PC-3 (cell line): Measurements from ENCODE around the gene ARHGDIG. TPM values are rescaled to one million over a fixed set of nuclear protein-coding genes. Genes with fewer than 3 reads are reported as not detected.

Source experiments
- ATAC-seq: fragments of 200-7000 bp; cut with Tn5 transposase; 2 replicates; pipeline ENCODE4 v1.9.1; 2020; ENCODE audit warnings: mild to moderate bottlenecking, moderate library complexity
- BruUV-seq: library from RNA; stranded (reverse); fragments of 400-500 nt; replicated peaks from 2 replicates; lab custom pipeline; 2021; lab: Mats Ljungman, UMichigan
- CTCF ChIA-PET: fragments of 300-600 bp; sonication (Branson Sonifier 250); formaldehyde crosslinking; loops from one replicate; lab custom pipeline; 2022; ENCODE audit warnings: antibody characterized with exemption; lab: Charles Lee
- POLR2A ChIA-PET: fragments of 300-600 bp; sonication (Branson Sonifier 250); formaldehyde crosslinking; loops from one replicate; lab custom pipeline; 2022; ENCODE audit warnings: antibody characterized with exemption; ENCODE audit not compliant: unreplicated experiment; lab: Charles Lee
- DNase-seq: peaks from one replicate; pipeline ENCODE4 v3.0.0-alpha.2; 2015
- H2AFZ ChIP-seq: fragments of 300-600 bp; sonication (generic); 2 replicates; pipeline ENCODE4 v1.6.0; 2016; ENCODE audit warnings: antibody characterized with exemption, low read length
- H3F3A ChIP-seq: fragments of 300-600 bp; sonication (generic); one replicate; pipeline ENCODE4 v1.6.0; 2017; ENCODE audit warnings: antibody characterized with exemption, low read length, control low read depth, mild to moderate bottlenecking; ENCODE audit not compliant: unreplicated experiment
- H3K27ac ChIP-seq: fragments of 300-600 bp; sonication (generic); 2 replicates; pipeline ENCODE4 v1.5.1; 2016; ENCODE audit warnings: mild to moderate bottlenecking, low read length
- H3K27me3 ChIP-seq: fragments of 300-600 bp; sonication (generic); 2 replicates; pipeline ENCODE4 v1.6.1; 2016; ENCODE audit warnings: low read length, mixed read lengths
- H3K36me3 ChIP-seq: fragments of 300-600 bp; sonication (generic); 2 replicates; pipeline ENCODE4 v1.6.1; 2016; ENCODE audit warnings: low read depth, mixed run types, low read length, mixed read lengths
- H3K4me1 ChIP-seq: fragments of 300-600 bp; sonication (generic); 2 replicates; pipeline ENCODE4 v1.5.1; 2016; ENCODE audit warnings: low read length; ENCODE audit not compliant: insufficient read depth
- H3K4me2 ChIP-seq: fragments of 300-600 bp; sonication (generic); 2 replicates; pipeline ENCODE4 v1.6.0; 2016; ENCODE audit warnings: low read length
- H3K4me3 ChIP-seq: fragments of 300-600 bp; sonication (generic); 2 replicates; pipeline ENCODE4 v1.5.1; 2016; ENCODE audit warnings: mild to moderate bottlenecking, low read length, mixed read lengths
- H3K79me2 ChIP-seq: fragments of 300-600 bp; sonication (generic); 2 replicates; pipeline ENCODE4 v1.6.1; 2017; ENCODE audit warnings: low read length, mixed read lengths
- H3K9ac ChIP-seq: fragments of 300-600 bp; sonication (generic); 2 replicates; pipeline ENCODE4 v1.6.0; 2016; ENCODE audit warnings: mild to moderate bottlenecking, low read length
- H3K9me2 ChIP-seq: fragments of 300-600 bp; sonication (generic); replicated peaks from 2 replicates; pipeline ENCODE4 v1.6.1; 2016; ENCODE audit warnings: mixed run types, low read length, mixed read lengths
- H3K9me3 ChIP-seq: fragments of 300-600 bp; sonication (generic); 2 replicates; pipeline ENCODE4 v1.6.1; 2016; ENCODE audit warnings: low read length, mixed read lengths
- H4K20me1 ChIP-seq: fragments of 300-600 bp; sonication (generic); 2 replicates; pipeline ENCODE4 v1.6.1; 2016; ENCODE audit warnings: low read length, mixed read lengths
- EZH2 ChIP-seq: fragments of 300-600 bp; sonication (generic); IDR thresholded peaks from one replicate; pipeline ENCODE4 v1.6.1; 2017; ENCODE audit warnings: antibody characterized with exemption, mild to moderate bottlenecking, low read length; ENCODE audit not compliant: unreplicated experiment
- EZH2phosphoT487 ChIP-seq: fragments of 300-600 bp; sonication (generic); IDR thresholded peaks from 2 replicates; pipeline ENCODE4 v1.6.1; 2018; ENCODE audit warnings: mild to moderate bottlenecking, antibody characterized with exemption, low read length, borderline replicate concordance
- intact Hi-C: fragments of 100-400 bp; cut with micrococcal nuclease; formaldehyde crosslinking; loops from 2 replicates; pipeline ENCODE4 v1.9.0; 2023
- total RNA-seq: library from RNA; depleted of rRNA; stranded (reverse); fragments of >200 nt; gene quantifications from 2 replicates; pipeline ENCODE4 v1.2.3, GENCODE V29; 2014
- TF ChIP-seq, protein P1 (sequence below): fragments of 300-600 bp; sonication (generic); conservative IDR thresholded peaks from 2 replicates; pipeline ENCODE4 v1.5.1; 2017; ENCODE audit warnings: antibody characterized with exemption, low read depth, mild to moderate bottlenecking, low read length

The ARHGDIG gene
- total RNA-seq, 1 experiment from 2014 or later, result not detected

DNA sequence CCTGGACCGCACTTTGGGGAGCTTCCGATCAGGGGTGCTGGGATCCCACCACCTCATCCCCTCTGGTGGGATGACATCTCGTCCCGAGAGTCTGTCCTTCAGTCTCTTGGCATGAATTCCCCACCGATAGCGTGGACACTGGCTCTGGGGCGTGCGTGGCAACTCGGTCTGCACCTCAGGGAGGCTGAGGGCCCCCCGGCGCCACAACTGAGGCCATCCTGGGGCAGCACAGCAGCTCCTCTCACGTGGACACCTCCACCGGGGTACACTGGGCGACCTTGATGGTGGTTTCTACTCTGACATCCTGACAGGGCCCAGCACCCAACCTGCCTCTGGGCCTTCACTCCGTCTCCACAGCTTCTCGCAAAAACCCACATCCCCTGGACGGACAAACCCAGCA is 11.1 kb downstream of the ARHGDIG start:
- Histone ChIP-seq H2AFZ (no peak overlapping the region), H3K4me2 (no peak overlapping the region), H3K4me3 (no peak overlapping the region), H3K27ac (no peak overlapping the region), H3K9me3 (no peaks in the 10 kb centered on the region), H3K9ac (no peak overlapping the region), H3K9me2 (no peaks in the 10 kb centered on the region), H3K79me2 (no peaks in the 10 kb centered on the region), H3K27me3 (no peaks in the 10 kb centered on the region), H3K36me3 (no peaks in the 10 kb centered on the region), H4K20me1 (no peaks in the 10 kb centered on the region), H3K4me1 (no peaks in the 10 kb centered on the region), H3F3A (no peaks in the 10 kb centered on the region)
- intact Hi-C loops, result no loop called here
- no peak for ATAC-seq
- ChIA-PET CTCF (no interaction called here), POLR2A (no interaction called here)
- no TSS peak for BruUV-seq
- TF ChIP-seq EZH2 (no peak), EZH2phosphoT487 (no peak)
- TF ChIP-seq, protein P1, sequence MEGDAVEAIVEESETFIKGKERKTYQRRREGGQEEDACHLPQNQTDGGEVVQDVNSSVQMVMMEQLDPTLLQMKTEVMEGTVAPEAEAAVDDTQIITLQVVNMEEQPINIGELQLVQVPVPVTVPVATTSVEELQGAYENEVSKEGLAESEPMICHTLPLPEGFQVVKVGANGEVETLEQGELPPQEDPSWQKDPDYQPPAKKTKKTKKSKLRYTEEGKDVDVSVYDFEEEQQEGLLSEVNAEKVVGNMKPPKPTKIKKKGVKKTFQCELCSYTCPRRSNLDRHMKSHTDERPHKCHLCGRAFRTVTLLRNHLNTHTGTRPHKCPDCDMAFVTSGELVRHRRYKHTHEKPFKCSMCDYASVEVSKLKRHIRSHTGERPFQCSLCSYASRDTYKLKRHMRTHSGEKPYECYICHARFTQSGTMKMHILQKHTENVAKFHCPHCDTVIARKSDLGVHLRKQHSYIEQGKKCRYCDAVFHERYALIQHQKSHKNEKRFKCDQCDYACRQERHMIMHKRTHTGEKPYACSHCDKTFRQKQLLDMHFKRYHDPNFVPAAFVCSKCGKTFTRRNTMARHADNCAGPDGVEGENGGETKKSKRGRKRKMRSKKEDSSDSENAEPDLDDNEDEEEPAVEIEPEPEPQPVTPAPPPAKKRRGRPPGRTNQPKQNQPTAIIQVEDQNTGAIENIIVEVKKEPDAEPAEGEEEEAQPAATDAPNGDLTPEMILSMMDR, result no peak
- no peak for DNase-seq

DNA sequence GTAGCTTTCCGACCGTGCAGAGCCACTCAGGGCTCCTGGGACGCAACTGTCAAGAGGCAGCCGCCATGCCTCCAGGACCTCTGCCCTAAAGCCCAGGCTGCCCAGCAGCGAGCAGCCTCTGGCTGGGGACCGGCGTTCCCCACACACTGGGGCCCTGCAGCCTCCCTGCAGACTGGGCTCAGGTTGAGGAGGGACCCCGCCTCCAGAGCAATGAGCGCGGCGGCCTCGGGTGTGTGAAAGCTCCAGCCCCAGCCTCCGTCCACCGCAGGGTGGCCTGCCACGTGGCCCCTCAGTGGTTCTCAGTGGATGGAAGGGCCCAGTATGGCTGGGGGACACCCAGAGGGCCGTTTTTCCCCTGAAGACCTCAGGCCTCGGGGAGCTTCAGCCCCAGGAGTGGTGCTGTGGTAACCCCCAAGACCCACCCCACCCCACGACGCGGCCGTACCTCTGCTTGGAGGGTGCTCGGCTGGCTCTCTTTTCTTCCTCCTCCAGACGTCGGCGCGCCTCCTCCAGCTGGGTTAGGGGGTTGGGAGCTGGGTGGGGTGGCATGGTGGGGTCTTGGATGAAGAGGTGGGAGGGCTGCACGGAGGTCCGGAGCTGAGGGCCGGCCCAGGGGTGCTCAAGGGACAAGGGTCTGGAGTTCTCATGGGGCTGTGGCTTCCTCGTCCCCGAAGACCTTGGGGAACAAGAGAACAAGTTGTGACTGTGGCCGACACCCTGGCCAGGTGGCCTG is 12.8 kb downstream of the ARHGDIG start:
- Histone ChIP-seq H3K4me1 (no peaks in the 10 kb centered on the region), H3K9me3 (no peaks in the 10 kb centered on the region), H3K27me3 (no peaks in the 10 kb centered on the region), H3K9ac (no peak overlapping the region), H3K27ac (no peak overlapping the region), H3K4me2 (no peak overlapping the region), H3K36me3 (no peaks in the 10 kb centered on the region), H3F3A (no peaks in the 10 kb centered on the region), H4K20me1 (no peaks in the 10 kb centered on the region), H2AFZ (no peak overlapping the region), H3K4me3 (no peak overlapping the region), H3K79me2 (no peaks in the 10 kb centered on the region), H3K9me2 (no peaks in the 10 kb centered on the region)
- TF ChIP-seq EZH2phosphoT487 (no peak), EZH2 (no peak)
- TF ChIP-seq, protein P1, result no peak
- ChIA-PET CTCF (no interaction called here), POLR2A (no interaction called here)
- ATAC-seq, result no peak
- no peak for DNase-seq
- BruUV-seq, result no TSS peak
- intact Hi-C loops, result no loop called here

DNA sequence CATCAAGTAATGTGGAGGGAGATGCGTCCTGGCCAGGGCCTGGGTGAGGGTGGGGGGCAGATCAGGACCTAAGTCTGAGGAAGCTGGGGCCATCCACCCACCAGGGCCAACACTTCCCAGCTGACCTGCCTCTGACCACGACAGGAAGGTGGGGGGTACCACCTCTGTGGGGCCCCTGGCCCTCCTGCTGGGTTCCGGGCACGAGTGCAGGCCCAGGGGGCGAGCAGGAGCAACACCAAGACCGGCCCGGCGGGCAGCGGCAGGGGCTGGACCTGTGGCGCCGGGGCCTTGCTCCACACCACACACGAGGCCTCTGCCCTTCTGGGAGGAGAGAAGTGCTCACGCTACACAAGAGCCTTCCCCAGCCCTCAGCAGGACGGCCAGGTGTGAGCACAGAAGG is 15.9 kb downstream of the ARHGDIG start:
- H3K27me3 ChIP-seq, result no peaks in the 10 kb centered on the region
- intact Hi-C loops, result no loop called here
- no peaks in the 10 kb centered on the region for H3F3A ChIP-seq
- H2AFZ ChIP-seq, result no peak overlapping the region
- H3K4me3 ChIP-seq, result no peak overlapping the region
- H3K9me3 ChIP-seq, result no peaks in the 10 kb centered on the region
- H3K9ac ChIP-seq, result no peak overlapping the region
- no peak overlapping the region for H3K4me2 ChIP-seq
- H3K27ac ChIP-seq, result no peak overlapping the region
- H3K36me3 ChIP-seq, result no peaks in the 10 kb centered on the region
- no peaks in the 10 kb centered on the region for H3K9me2 ChIP-seq
- H3K4me1 ChIP-seq, result no peaks in the 10 kb centered on the region
- POLR2A ChIA-PET, result no interaction called here
- TF ChIP-seq EZH2 (no peak), EZH2phosphoT487 (no peak)
- TF ChIP-seq, protein P1, result no peak
- H3K79me2 ChIP-seq, result no peaks in the 10 kb centered on the region
- ATAC-seq (no peak), DNase-seq (no peak)
- no peaks in the 10 kb centered on the region for H4K20me1 ChIP-seq
- BruUV-seq, result no TSS peak
- CTCF ChIA-PET, result no interaction called here
